GM18511 (cell line): Measurements from ENCODE around the gene PARP12.
A peak's percentile ranks its signal among the peaks of the same experiment; 100 is the strongest.

ENCODE experiments used
- ATAC-seq: cut with Tn5 transposase; IDR thresholded peaks from one replicate; pipeline ENCODE4 v1.9.1; 2021; ENCODE audit warnings: mild to moderate bottlenecking, moderate library complexity; ENCODE audit not compliant: unreplicated experiment

The PARP12 gene

GRCh38 chr7:140060243-140060630, 2.5 kb downstream of the PARP12 start:
- ATAC-seq, result no peak

- no peak for ATAC-seq
Measured at GRCh38 chr7:140059273-140060242, 3.2 kb downstream of the PARP12 start.

- no peak for ATAC-seq
Measured at GRCh38 chr7:140058517-140058916, 4.2 kb downstream of the PARP12 start.

- ATAC-seq, result no peak
Measured at GRCh38 chr7:140057143-140057535, 5.6 kb downstream of the PARP12 start.

GRCh38 chr7:140056431-140057142, 6.2 kb downstream of the PARP12 start:
- ATAC-seq, result no peak

DNA sequence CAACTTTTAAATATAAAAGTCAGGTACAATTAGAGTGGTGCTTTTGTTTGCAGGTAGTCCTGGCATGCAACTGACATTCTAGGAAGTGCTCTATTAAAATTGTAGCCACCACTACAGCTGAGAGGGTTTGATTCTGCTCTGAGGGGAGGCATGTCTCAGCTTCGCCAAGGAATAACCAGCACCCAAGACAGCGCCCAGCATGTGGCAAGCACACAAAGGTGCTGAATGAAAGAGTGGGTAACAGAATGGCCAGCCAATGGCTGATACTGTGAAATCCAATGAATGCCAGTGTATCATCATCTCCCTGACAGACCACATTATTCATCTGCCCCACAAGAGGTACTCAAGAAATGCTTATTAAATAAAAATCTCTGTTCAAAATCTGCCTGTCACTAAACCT, 6.9 kb downstream of the PARP12 start:
- no peak for ATAC-seq

DNA sequence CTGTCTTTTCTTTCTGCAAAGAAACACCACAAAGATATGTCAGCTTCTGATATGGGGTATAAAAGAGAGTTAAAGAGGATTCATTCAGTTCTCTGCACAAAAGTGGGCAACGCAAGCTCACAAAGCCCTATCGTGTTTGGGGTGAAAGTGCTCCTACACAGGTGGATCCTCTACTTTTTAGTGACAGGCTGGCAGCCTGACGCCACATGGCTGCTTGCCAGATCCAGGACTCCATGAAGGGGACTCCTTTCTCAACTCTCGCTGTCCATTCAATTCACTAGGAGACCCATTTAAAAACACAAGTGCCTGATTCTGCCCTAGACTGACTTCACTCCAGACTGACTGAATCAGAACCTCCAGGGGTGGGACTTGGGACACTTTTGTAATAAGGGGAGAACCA, 8.0 kb downstream of the PARP12 start:
- ATAC-seq, result no peak

DNA sequence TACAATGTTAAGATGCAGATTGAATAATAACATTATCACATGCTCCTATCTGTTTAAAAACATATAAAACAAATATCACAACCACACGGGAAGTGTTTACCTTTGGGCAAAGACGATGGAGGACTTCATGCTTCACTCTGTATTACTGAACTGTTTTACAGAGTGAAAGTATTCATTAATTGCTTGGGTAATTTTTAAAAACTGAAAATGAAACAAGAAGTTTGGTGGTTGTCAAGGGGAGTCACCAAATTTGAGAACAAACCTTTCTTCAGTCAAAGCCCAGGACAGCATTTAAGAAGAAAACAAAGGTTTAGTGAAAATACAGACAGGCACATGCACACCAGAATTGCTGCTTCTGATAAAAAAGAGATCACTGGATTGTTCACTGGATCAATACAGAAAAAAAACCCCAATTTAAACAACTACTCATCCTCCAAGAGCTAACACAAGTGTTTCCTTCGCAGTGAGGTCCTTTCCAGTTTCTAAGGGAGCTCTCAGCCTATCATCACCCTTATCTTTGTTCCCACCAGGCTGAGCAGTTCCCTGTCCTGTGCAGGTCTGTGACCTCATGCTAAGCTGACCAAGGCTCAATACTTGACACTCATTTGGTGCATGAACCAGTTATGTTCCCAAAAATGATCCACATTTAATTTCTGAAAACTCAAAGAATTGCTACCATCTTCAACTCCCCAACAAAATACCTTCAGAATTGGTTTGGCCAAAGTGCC, 8.8 kb downstream of the PARP12 start:
- peak; percentile 94 for ATAC-seq

DNA sequence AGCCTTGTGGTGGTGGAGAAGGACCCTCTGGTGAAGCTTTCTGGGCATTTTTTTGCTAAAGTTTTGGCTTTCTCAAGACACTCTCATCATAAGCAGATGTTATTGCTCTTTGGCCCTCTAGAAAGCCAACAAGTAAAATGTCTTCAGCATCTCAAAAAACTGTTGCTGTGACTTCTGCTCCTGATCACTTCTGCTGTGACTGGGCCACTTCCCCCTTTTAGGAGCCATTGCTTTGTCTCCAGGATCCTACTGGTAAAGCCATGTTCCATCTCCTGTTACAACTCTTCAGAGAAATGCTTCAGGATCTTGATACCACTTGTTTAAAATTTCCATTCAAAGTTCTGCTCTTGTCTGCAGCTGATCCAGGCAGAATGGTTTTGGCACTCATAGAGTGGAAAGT, 10.9 kb downstream of the PARP12 start:
- no peak for ATAC-seq

DNA sequence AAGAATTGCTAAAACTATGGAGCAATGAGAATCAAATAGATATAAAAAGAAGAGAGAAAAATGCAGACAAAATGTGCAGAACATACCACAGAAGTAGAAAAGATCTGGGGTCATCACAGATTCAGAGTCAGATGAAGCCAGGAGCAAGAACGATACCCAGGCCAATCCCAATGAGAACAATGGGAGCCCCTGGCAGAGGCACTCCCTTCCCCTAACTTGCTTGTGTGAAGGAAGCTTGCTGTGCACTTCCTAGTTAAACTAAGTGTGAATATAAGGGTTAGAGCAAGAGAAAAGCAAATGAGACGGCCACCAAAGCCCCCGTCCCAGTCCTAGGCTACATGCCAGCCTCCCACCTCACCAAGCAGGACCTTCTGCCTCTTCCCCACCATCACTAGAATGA, 12.7 kb downstream of the PARP12 start:
- ATAC-seq, result no peak

GRCh38 chr7:140049339-140050024, 13.3 kb downstream of the PARP12 start:
- no peak for ATAC-seq

DNA sequence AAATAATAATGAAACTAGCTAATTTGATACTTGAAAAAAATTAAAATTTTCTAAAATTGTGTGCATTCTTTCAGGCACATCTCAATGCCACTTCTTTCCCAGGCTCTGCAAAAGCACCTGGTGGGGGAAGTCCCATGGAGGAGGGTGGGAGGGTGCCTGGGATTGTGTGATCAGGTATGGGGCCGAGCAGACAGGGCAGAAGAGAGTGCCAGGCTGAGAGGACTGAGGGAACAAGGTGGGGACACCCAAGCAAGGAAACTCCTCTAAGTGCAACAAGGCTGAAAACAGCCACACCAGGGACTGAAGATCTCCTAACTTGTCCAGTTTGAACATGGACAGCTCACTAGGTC, 13.8 kb downstream of the PARP12 start:
- ATAC-seq, result no peak

GRCh38 chr7:140048138-140048537, 14.6 kb downstream of the PARP12 start:
- ATAC-seq, result no peak

DNA sequence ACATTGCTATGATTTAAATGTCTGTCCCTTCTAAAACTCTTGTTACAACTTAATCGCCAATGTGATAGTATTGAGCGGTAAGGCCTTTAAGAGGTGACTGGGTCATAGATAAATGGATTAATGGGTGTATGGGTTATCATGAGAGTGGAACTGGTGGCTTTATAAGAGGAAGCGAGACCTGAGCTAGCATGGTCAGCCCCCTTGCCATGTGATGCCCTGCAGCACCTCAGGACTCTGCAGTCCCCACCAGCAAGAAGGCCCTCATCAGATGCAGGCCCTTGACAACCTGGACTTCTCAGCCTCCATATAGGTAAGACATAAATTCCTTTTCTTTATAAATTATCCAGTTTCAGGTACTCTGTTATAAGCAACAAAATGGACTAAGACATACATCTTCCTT, 15.6 kb downstream of the PARP12 start:
- ATAC-seq, result no peak

- no peak for ATAC-seq
Measured at GRCh38 chr7:140045697-140046096, 17.1 kb downstream of the PARP12 start.

DNA sequence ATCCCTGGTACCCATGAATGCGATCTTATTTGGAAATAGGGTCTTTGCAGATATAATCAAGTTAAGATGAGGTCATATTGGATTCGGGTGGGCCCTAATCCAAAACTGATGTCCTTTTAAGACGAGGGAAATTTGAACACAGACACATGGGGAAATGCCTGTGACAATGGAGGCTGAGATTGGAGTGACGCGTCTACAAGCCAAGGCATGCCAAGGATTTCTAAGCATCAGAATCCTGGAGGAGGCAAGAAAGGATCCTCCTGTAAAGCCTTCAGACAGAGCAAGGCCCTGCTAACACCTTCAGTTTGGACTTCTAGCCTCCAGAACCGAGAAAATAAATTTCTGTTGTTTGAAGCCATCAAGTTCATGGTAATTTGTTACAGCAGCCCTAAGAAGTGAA, 18.5 kb downstream of the PARP12 start:
- no peak for ATAC-seq

DNA sequence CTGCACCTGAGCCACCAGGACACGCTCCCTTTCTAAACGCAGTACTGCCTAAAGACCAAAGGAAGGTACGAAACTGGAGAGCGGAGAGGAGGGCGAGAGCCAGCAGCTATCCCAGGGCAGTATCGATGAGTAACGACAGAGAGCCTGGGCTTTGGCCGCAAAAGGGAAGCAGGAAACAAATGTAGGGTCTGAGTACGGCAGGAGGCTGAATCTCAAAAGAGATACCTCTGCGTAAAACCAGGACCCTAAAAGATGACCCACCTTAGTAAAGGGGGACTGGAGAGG, 20.4 kb downstream of the PARP12 start:
- no peak for ATAC-seq

- ATAC-seq, result no peak
Measured at GRCh38 chr7:140041659-140042385, 20.9 kb downstream of the PARP12 start.

GRCh38 chr7:140039896-140040295, 22.9 kb downstream of the PARP12 start:
- ATAC-seq, result no peak

- no peak for ATAC-seq
Measured at GRCh38 chr7:140039066-140039465, 23.7 kb downstream of the PARP12 start.
